Naive B cell (primary cell): Measurements from ENCODE around the gene ADGRV1. TPM values are rescaled to one million over a fixed set of nuclear protein-coding genes. Genes with fewer than 3 reads are reported as not detected.

Source experiments
- ATAC-seq, 2 donors: fragments of 150-1000 bp; cut with Tn5 transposase; 2 replicates each; pipeline ENCODE4 v1.10.0; 2021; ENCODE audit warnings: low read depth in 2 of 2, mild to moderate bottlenecking in 2 of 2, moderate library complexity in 2 of 2
- DNase-seq: peaks from one replicate; pipeline ENCODE4 v3.0.0; 2022
- H3K27ac Mint-ChIP-seq, 6 donors: one replicate each; pipeline ENCODE4 v1.8.0; 2020 to 2022; ENCODE audit warnings: mild to moderate bottlenecking in 6 of 6, mixed read lengths in 6 of 6, moderate library complexity in 5 of 6, inconsistent platforms in 2 of 6
- H3K27me3 Mint-ChIP-seq, 3 donors: one replicate each; pipeline ENCODE4 v1.8.0; 2021 to 2022; ENCODE audit warnings: mixed read lengths in 3 of 3, mild to moderate bottlenecking in 1 of 3
- H3K36me3 Mint-ChIP-seq, 2 donors: one replicate each; pipeline ENCODE4 v1.8.0; 2020 to 2022; ENCODE audit warnings: mixed read lengths in 2 of 2, inconsistent platforms in 1 of 2, mild to moderate bottlenecking in 1 of 2
- H3K4me1 Mint-ChIP-seq, 3 donors: one replicate each; pipeline ENCODE4 v1.8.0; 2020 to 2022; ENCODE audit warnings: mixed read lengths in 3 of 3, inconsistent platforms in 1 of 3, mild to moderate bottlenecking in 1 of 3, moderate library complexity in 1 of 3
- H3K4me3 Mint-ChIP-seq, 8 donors: one replicate each; pipeline ENCODE4 v1.8.0; 2020 to 2022; ENCODE audit warnings: mild to moderate bottlenecking in 8 of 8, mixed read lengths in 8 of 8, moderate library complexity in 8 of 8, inconsistent platforms in 2 of 8
- H3K9me3 Mint-ChIP-seq, 7 donors: one replicate each; pipeline ENCODE4 v1.8.0; 2020 to 2022; ENCODE audit warnings: mixed read lengths in 7 of 7, mild to moderate bottlenecking in 5 of 7, inconsistent platforms in 2 of 7, moderate library complexity in 1 of 7
- polyA plus RNA-seq, 6 donors: library from polyadenylated mRNA; unstranded; fragments of 300-500 nt; fragmentation: Illumina TruSeq; gene quantifications; one replicate each; pipeline ENCODE4 v1.2.3, GENCODE V29; 2021; ENCODE audit warnings: low read depth in 6 of 6

The ADGRV1 gene
- polyA plus RNA-seq, 6 donors from 2014 or later = 0.62 TPM; not detected in 5

GRCh38 chr5:90534922-90535321 lies 23.7 kb upstream of the ADGRV1 start:
- DNase-seq = no peak
- H3K27me3 Mint-ChIP-seq = peaks cover 30 to 51% (median 50%) of the 10 kb centered on the region in 3 donors
- no peak for ATAC-seq
- no peaks in the 10 kb centered on the region for H3K9me3 Mint-ChIP-seq
- no peaks in the 10 kb centered on the region for H3K36me3 Mint-ChIP-seq
- H3K4me1 Mint-ChIP-seq = peaks cover 0 to 4% (median 0%) of the 10 kb centered on the region in 3 donors
- H3K27ac Mint-ChIP-seq = no peak overlapping the region
- no peak overlapping the region for H3K4me3 Mint-ChIP-seq

GRCh38 chr5:90542827-90543519 lies 15.6 kb upstream of the ADGRV1 start:
- Mint-ChIP-seq H3K4me3 (no peak overlapping the region), H3K4me1 (no peaks in the 10 kb centered on the region), H3K9me3 (no peaks in the 10 kb centered on the region), H3K36me3 (no peaks in the 10 kb centered on the region), H3K27me3 (peaks cover 30 to 56% (median 55%) of the 10 kb centered on the region in 3 donors), H3K27ac (no peak overlapping the region)
- DNase-seq (no peak), ATAC-seq (no peak)

- Mint-ChIP-seq H3K4me1 (no peaks in the 10 kb centered on the region), H3K36me3 (no peaks in the 10 kb centered on the region), H3K27me3 (peaks cover 20 to 43% (median 42%) of the 10 kb centered on the region in 3 donors), H3K4me3 (no peak overlapping the region), H3K27ac (peak overlapping the region in 1 of 6 donors; percentile 54), H3K9me3 (no peaks in the 10 kb centered on the region)
- ATAC-seq (no peak), DNase-seq (no peak)
Measured at GRCh38 chr5:90545511-90545910, 13.1 kb upstream of the ADGRV1 start.

GRCh38 chr5:90546216-90546837 lies 12.3 kb upstream of the ADGRV1 start:
- Mint-ChIP-seq H3K27ac (no peak overlapping the region), H3K27me3 (peaks cover 20 to 42% (median 40%) of the 10 kb centered on the region in 3 donors), H3K4me3 (no peak overlapping the region), H3K9me3 (no peaks in the 10 kb centered on the region), H3K4me1 (peaks cover 0 to 4% (median 0%) of the 10 kb centered on the region in 3 donors), H3K36me3 (no peaks in the 10 kb centered on the region)
- DNase-seq = no peak
- no peak for ATAC-seq

GRCh38 chr5:90547072-90547536 lies 11.5 kb upstream of the ADGRV1 start:
- Mint-ChIP-seq H3K4me3 (no peak overlapping the region), H3K36me3 (no peaks in the 10 kb centered on the region), H3K27ac (no peak overlapping the region), H3K27me3 (peaks cover 20 to 37% (median 35%) of the 10 kb centered on the region in 3 donors), H3K9me3 (peaks cover 0 to 2% (median 0%) of the 10 kb centered on the region in 7 donors), H3K4me1 (peaks cover 0 to 9% (median 0%) of the 10 kb centered on the region in 3 donors)
- no peak for ATAC-seq
- no peak for DNase-seq

GRCh38 chr5:90548069-90548593 lies 10.5 kb upstream of the ADGRV1 start:
- H3K27me3 Mint-ChIP-seq = peaks cover 30 to 38% (median 37%) of the 10 kb centered on the region in 3 donors
- H3K4me3 Mint-ChIP-seq = no peak overlapping the region
- H3K27ac Mint-ChIP-seq = no peak overlapping the region
- no peak for DNase-seq
- H3K4me1 Mint-ChIP-seq = peaks cover 0 to 9% (median 0%) of the 10 kb centered on the region in 3 donors
- H3K36me3 Mint-ChIP-seq = no peaks in the 10 kb centered on the region
- ATAC-seq = no peak
- H3K9me3 Mint-ChIP-seq = peaks cover 0 to 2% (median 0%) of the 10 kb centered on the region in 7 donors

GRCh38 chr5:90549223-90549622 lies 9.4 kb upstream of the ADGRV1 start:
- no peaks in the 10 kb centered on the region for H3K36me3 Mint-ChIP-seq
- DNase-seq (no peak), ATAC-seq (no peak)
- H3K27ac Mint-ChIP-seq = no peak overlapping the region
- H3K9me3 Mint-ChIP-seq = peaks cover 0 to 2% (median 0%) of the 10 kb centered on the region in 7 donors
- H3K27me3 Mint-ChIP-seq = peaks cover 34 to 38% (median 34%) of the 10 kb centered on the region in 3 donors
- H3K4me3 Mint-ChIP-seq = no peak overlapping the region
- H3K4me1 Mint-ChIP-seq = peaks cover 0 to 9% (median 0%) of the 10 kb centered on the region in 3 donors

GRCh38 chr5:90549729-90550275 lies 8.8 kb upstream of the ADGRV1 start:
- H3K4me1 Mint-ChIP-seq = peaks cover 0 to 9% (median 0%) of the 10 kb centered on the region in 3 donors
- DNase-seq (no peak), ATAC-seq (no peak)
- no peaks in the 10 kb centered on the region for H3K36me3 Mint-ChIP-seq
- H3K27ac Mint-ChIP-seq = peak overlapping the region in 2 of 6 donors; percentile 1 to 16
- peaks cover 0 to 2% (median 0%) of the 10 kb centered on the region in 7 donors for H3K9me3 Mint-ChIP-seq
- H3K27me3 Mint-ChIP-seq = peaks cover 32 to 40% (median 34%) of the 10 kb centered on the region in 3 donors
- H3K4me3 Mint-ChIP-seq = no peak overlapping the region

GRCh38 chr5:90550963-90551362 lies 7.6 kb upstream of the ADGRV1 start:
- peaks cover 0 to 9% (median 0%) of the 10 kb centered on the region in 3 donors for H3K4me1 Mint-ChIP-seq
- H3K9me3 Mint-ChIP-seq = peaks cover 0 to 2% (median 0%) of the 10 kb centered on the region in 7 donors
- no peaks in the 10 kb centered on the region for H3K36me3 Mint-ChIP-seq
- H3K27me3 Mint-ChIP-seq = peaks cover 33 to 44% (median 37%) of the 10 kb centered on the region in 3 donors
- no peak for ATAC-seq
- no peak for DNase-seq
- no peak overlapping the region for H3K4me3 Mint-ChIP-seq
- no peak overlapping the region for H3K27ac Mint-ChIP-seq

GRCh38 chr5:90551376-90551775 lies 7.2 kb upstream of the ADGRV1 start:
- Mint-ChIP-seq H3K27ac (peak overlapping the region in 1 of 6 donors; percentile 75), H3K4me1 (peaks cover 0 to 9% (median 0%) of the 10 kb centered on the region in 3 donors), H3K36me3 (no peaks in the 10 kb centered on the region), H3K4me3 (no peak overlapping the region), H3K27me3 (peaks cover 35 to 48% (median 41%) of the 10 kb centered on the region in 3 donors), H3K9me3 (peaks cover 0 to 2% (median 0%) of the 10 kb centered on the region in 7 donors)
- ATAC-seq = peak; percentile 52 to 71
- no peak for DNase-seq

GRCh38 chr5:90553711-90554110 lies 4.9 kb upstream of the ADGRV1 start:
- ATAC-seq (no peak), DNase-seq (no peak)
- H3K4me3 Mint-ChIP-seq = no peak overlapping the region
- H3K27me3 Mint-ChIP-seq = peaks cover 46 to 72% (median 62%) of the 10 kb centered on the region in 3 donors
- H3K4me1 Mint-ChIP-seq = peaks cover 10 to 18% (median 10%) of the 10 kb centered on the region in 3 donors
- peaks cover 0 to 2% (median 0%) of the 10 kb centered on the region in 7 donors for H3K9me3 Mint-ChIP-seq
- H3K36me3 Mint-ChIP-seq = no peaks in the 10 kb centered on the region
- no peak overlapping the region for H3K27ac Mint-ChIP-seq

- no peak for ATAC-seq
- Mint-ChIP-seq H3K4me1 (peaks cover 15 to 22% (median 15%) of the 10 kb centered on the region in 3 donors), H3K36me3 (no peaks in the 10 kb centered on the region)
Measured at GRCh38 chr5:90554358-90555006, 4.1 kb upstream of the ADGRV1 start.

GRCh38 chr5:90555666-90556065 lies 2.9 kb upstream of the ADGRV1 start:
- Mint-ChIP-seq H3K27ac (no peak overlapping the region), H3K9me3 (peaks cover 0 to 2% (median 0%) of the 10 kb centered on the region in 7 donors), H3K4me3 (no peak overlapping the region), H3K27me3 (peaks cover 61 to 76% (median 72%) of the 10 kb centered on the region in 3 donors), H3K36me3 (no peaks in the 10 kb centered on the region), H3K4me1 (peaks cover 15 to 22% (median 15%) of the 10 kb centered on the region in 3 donors)
- ATAC-seq (no peak), DNase-seq (no peak)

More at GRCh38 chr5:90554358-90555006, 4.1 kb upstream of the ADGRV1 start:
- no peak overlapping the region for H3K4me3 Mint-ChIP-seq
- peaks cover 0 to 2% (median 0%) of the 10 kb centered on the region in 7 donors for H3K9me3 Mint-ChIP-seq
- no peak overlapping the region for H3K27ac Mint-ChIP-seq
- no peak for DNase-seq
- H3K27me3 Mint-ChIP-seq = peaks cover 52 to 79% (median 70%) of the 10 kb centered on the region in 3 donors
